HG02885 (cell line): ENCODE results near the gene PXMP4.

ENCODE experiments used
- ATAC-seq: cut with Tn5 transposase; IDR thresholded peaks from one replicate; pipeline ENCODE4 v1.9.1; 2021; ENCODE audit warnings: mild to moderate bottlenecking; ENCODE audit not compliant: unreplicated experiment, poor library complexity

PXMP4 gene

GRCh38 chr20:33686100-33686983 lies 33.8 kb downstream of the PXMP4 start, which contains the start of gene E2F1:
Gene E2F1, minus strand, starts transcription at chr20:33686385. Its CDS starts 121 bp downstream, at chr20:33686264.
- ATAC-seq = peak; percentile 88

GRCh38 chr20:33685328-33686099 lies 34.6 kb downstream of the PXMP4 start:
- ATAC-seq = peak; percentile 37

DNA sequence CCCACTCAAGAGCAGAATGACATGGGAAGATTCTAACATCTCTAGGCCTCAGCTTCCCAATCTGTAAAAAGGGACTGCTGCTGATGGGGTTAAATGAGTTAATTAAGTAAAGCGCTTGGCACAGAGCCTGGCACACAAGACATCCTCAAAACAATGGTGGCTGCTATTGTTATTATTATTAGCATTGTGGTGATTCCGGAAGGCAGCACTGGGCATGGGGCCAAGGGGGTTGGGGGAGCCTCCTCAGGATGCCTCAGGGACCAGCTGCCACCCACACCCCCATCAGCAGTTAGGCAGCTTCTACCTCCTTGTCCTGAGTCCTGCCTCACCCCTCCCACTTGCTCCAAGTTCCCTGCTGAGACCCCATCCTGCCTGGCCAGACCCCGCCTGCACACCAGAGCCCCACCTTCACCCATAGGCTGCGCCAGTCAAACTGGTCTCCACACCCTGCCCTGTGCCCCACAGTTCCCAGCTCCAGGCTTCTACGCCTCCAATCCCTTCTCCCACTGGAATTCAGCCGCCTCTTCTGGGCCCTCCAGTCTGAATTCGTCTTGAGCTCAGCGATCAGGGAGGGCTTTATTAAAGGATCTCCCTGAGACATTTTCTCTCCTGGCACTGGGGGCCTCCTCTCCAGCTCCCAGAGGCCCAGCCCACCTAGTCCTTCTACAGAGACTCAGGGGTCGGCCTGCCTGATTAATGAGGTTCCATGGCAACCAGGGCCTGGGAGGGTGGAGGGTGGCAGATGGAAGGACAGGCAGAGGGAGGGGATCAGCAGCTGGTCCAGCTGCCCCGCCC lies 35.4 kb downstream of the PXMP4 start:
- ATAC-seq = no peak

- no peak for ATAC-seq
Measured at GRCh38 chr20:33681728-33682353, 38.3 kb downstream of the PXMP4 start.

- ATAC-seq = no peak
Measured at GRCh38 chr20:33681288-33681687, 38.8 kb downstream of the PXMP4 start.

GRCh38 chr20:33680686-33681085 lies 39.4 kb downstream of the PXMP4 start:
- no peak for ATAC-seq

GRCh38 chr20:33679758-33680485 lies 40.2 kb downstream of the PXMP4 start:
- ATAC-seq = peak; percentile 61

- no peak for ATAC-seq
Measured at GRCh38 chr20:33677991-33678702, 42.0 kb downstream of the PXMP4 start.

- ATAC-seq = no peak
Measured at GRCh38 chr20:33676652-33677645, 43.2 kb downstream of the PXMP4 start.

GRCh38 chr20:33676121-33676520 lies 44.0 kb downstream of the PXMP4 start:
- ATAC-seq = no peak

- ATAC-seq = no peak
Measured at GRCh38 chr20:33675136-33675959, 44.8 kb downstream of the PXMP4 start.

DNA sequence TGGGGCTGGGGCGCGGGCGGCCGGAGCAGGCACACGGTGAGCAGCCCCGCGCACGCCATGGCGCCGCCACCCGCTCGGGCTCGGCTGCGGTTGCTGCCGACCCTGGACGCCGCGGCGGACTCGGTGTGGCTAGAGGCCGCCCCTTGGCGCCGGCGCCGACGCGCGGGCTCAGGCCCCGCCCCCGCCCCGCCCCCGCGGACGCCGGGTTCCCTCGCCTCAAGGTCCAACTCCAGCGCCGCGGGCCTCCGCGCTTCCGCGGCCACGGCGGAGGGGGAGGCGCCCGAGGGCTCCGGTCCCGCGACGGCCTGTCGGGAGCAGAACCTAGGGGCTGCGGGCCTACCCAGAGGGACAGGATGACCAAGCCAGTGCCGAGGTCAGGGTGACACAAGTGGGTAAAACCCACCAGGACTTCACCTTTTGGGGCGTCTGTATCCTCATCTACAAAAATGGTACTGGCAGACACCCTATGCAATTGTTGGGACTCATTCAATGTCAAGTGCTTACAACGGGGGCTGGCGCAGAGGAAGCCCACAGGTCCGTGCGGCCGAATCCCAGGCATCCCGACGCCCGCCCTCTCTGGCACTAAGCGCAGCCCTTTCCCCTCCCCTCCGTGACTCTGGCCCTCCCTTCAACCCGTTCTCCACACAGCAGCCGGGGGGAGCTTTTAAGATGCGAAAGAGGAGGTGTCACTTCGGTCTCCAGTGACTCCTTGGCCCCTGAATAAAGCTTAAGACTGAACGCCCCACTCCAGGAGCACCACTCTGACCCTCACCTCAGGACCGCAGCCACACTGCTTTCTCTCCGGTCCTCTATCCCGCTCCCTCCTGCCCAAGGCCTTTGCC lies 45.6 kb downstream of the PXMP4 start, which contains the start of gene NECAB3:
Gene NECAB3 (minus strand): TSS at position 135 of the 842 bp plus-strand sequence. CDS start 76 bp downstream, at position 59.
- ATAC-seq = peak; percentile 80

DNA sequence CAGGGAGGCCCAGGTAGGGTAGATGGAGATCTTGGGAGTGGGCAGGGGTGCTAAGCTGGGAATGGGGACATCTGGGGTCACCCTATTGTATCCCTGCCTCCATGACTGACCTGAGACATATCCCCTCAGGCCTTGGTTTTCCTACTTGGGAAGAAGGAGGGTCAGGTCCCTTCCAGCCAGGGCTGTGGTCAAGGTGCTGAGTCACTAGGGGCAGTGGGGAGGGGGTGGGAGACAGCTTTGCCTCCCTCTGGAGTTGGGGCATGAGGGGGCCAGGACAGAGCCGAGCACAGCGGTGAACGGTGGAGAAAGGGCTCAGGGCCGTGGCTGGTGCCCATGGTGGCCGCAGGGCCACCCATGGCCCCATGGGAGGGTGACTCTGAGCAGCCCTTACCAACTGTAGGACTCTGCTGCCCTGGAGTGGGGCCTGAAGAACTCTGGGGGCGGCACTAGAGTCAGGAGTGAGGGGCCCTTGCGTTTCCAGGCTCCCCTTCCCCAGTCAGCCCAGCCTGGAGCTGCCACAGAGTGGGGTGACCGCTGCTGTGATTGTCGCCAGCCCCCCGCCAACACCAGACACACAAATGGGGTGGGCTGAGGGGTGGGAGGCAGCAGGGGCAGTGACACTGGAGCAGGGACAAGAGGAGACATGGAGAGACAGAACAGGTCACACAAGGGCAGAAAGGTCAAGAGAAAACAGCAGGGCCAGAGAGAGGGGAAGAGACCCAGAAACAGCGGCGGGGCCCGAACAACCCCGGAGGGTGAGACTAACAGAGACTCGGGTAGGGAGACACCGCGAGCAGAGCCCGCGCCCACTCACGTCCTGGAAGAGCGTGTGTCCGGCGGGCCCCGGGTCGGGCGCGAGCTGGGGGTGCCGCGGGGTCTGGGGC lies 46.5 kb downstream of the PXMP4 start:
- ATAC-seq = no peak

DNA sequence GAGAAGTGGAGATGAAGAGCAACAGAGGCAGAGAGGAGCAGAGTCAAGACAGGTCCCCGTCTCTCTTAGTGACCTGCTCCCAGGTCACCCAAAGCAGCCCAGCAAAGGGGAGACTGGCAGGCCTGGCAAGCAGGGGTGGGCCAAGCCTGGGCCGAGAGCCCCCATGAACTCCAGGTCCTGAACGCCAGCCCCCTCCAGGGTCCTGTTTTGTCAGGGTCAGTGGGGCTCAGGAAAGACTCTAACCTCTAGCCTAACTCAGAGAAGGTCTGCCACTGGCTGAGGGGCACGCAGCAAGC lies 47.0 kb downstream of the PXMP4 start:
- no peak for ATAC-seq
